HCT116 (cell line): ENCODE data around the gene DDX23. TPM values are rescaled to one million over a fixed set of nuclear protein-coding genes. Genes with fewer than 3 reads are reported as not detected.

ENCODE experiments used
- ATAC-seq: fragments of 200-7000 bp; cut with Tn5 transposase; 2 replicates; pipeline ENCODE4 v1.9.1; 2020; ENCODE audit warnings: mild to moderate bottlenecking, moderate library complexity
- BruUV-seq: library from RNA; stranded (reverse); fragments of 400-500 nt; replicated peaks from 2 replicates; lab custom pipeline; 2021; lab: Mats Ljungman, UMichigan
- CTCF ChIA-PET: fragments of 300-600 bp; sonication (Branson Sonifier 250); formaldehyde crosslinking; loops from one replicate; lab custom pipeline; 2021; ENCODE audit warnings: antibody characterized with exemption; lab: Charles Lee
- POLR2A ChIA-PET: fragments of 300-600, 350-600 bp; sonication (Branson Sonifier 250); formaldehyde crosslinking; loops from one replicate; lab custom pipeline; 2021; ENCODE audit warnings: antibody characterized with exemption; lab: Charles Lee
- RAD21 ChIA-PET, 2 experiments: fragments of 300-600 bp; sonication (Branson Sonifier 250); formaldehyde crosslinking; loops; one replicate each; lab custom pipeline; 2023; ENCODE audit warnings: low total read pairs in 2 of 2; ENCODE audit not compliant: uncharacterized antibody in 2 of 2, unreplicated experiment in 2 of 2, low non-redundant PET in 1 of 2; lab: Charles Lee
- DNase-seq: peaks from one replicate; pipeline ENCODE4 v3.0.0-alpha.2; 2010; ENCODE audit warnings: low read depth, low spot score
- H2AFZ ChIP-seq: fragments of 200-600 bp; shearing (Covaris generic), sonication (generic); 2 replicates; pipeline ENCODE4 v1.6.1; 2017; ENCODE audit warnings: low read depth, mixed run types, mixed read lengths, antibody characterized with exemption, low read length; ENCODE audit not compliant: poor library complexity, severe bottlenecking
- H3K27ac ChIP-seq: 2 replicates; pipeline ENCODE4 v1.5.1; 2012; ENCODE audit warnings: low read depth, low read length
- H3K27me3 ChIP-seq: fragments of 200-600 bp; sonication (generic); 2 replicates; pipeline ENCODE4 v1.6.1; 2016; ENCODE audit warnings: mixed run types, low read length, mixed read lengths; ENCODE audit not compliant: insufficient read depth
- H3K36me3 ChIP-seq, 2 experiments: fragments of 200-500 bp in 1 of 2; fragments of 200-600 bp in 1 of 2; sonication (Bioruptor generic) in 1 of 2; sonication (generic) in 1 of 2; 2 replicates each; pipeline versions ENCODE4 v1.5.1 to v1.6.1; 2014 to 2016; ENCODE audit warnings: low read length in 2 of 2, inconsistent platforms in 1 of 2, mixed read lengths in 1 of 2, mixed run types in 1 of 2; ENCODE audit not compliant: insufficient read depth in 2 of 2, control insufficient read depth in 1 of 2
- H3K4me1 ChIP-seq, 2 experiments: fragments of 200-600 bp in 1 of 2; sonication (generic) in 1 of 2; 2 replicates each; pipeline versions ENCODE4 v1.5.1 to v1.6.1; 2012 to 2017; ENCODE audit warnings: low read length in 2 of 2, inconsistent platforms in 1 of 2, mild to moderate bottlenecking in 1 of 2, mixed read lengths in 1 of 2, mixed run types in 1 of 2, moderate library complexity in 1 of 2; ENCODE audit not compliant: insufficient read depth in 2 of 2, control insufficient read depth in 1 of 2
- H3K4me2 ChIP-seq: fragments of 200-600 bp; sonication (generic); 2 replicates; pipeline ENCODE4 v1.6.1; 2017; ENCODE audit warnings: mixed run types, low read length, mixed read lengths
- H3K4me3 ChIP-seq, 2 experiments: fragments of 200-600 bp in 1 of 2; sonication (generic) in 1 of 2; replicated peaks in 1 of 2; 2 replicates each; pipeline ENCODE4 v1.5.1; 2011 to 2016; ENCODE audit warnings: low read length in 2 of 2, control low read depth in 1 of 2, low read depth in 1 of 2, mild to moderate bottlenecking in 1 of 2, mixed read lengths in 1 of 2, mixed run types in 1 of 2
- H3K79me2 ChIP-seq: fragments of 200-600 bp; sonication (generic); 2 replicates; pipeline ENCODE4 v1.6.1; 2017; ENCODE audit warnings: mild to moderate bottlenecking, mixed run types, low read length, moderate library complexity, mixed read lengths; ENCODE audit not compliant: insufficient read depth
- H3K9ac ChIP-seq: fragments of 200-600 bp; sonication (generic); 2 replicates; pipeline ENCODE4 v1.6.1; 2016; ENCODE audit warnings: low read length, mixed read lengths
- H3K9me2 ChIP-seq: fragments of 200-600 bp; sonication (generic), shearing (Covaris generic); 2 replicates; pipeline ENCODE4 v1.6.1; 2017; ENCODE audit warnings: mixed run types, mild to moderate bottlenecking, moderate library complexity; ENCODE audit not compliant: insufficient read depth
- H3K9me3 ChIP-seq, 2 experiments: fragments of 200-500 bp in 1 of 2; fragments of 200-600 bp in 1 of 2; sonication (Bioruptor generic) in 1 of 2; sonication (generic) in 1 of 2; 2 replicates each; pipeline ENCODE4 v1.6.1; 2014 to 2017; ENCODE audit warnings: low read length in 2 of 2, mixed read lengths in 2 of 2, inconsistent platforms in 1 of 2, low read depth in 1 of 2, mild to moderate bottlenecking in 1 of 2, mixed run types in 1 of 2, moderate library complexity in 1 of 2; ENCODE audit not compliant: control insufficient read depth in 1 of 2, insufficient read depth in 1 of 2
- H4K20me1 ChIP-seq: fragments of 200-600 bp; sonication (generic), shearing (Covaris generic); 2 replicates; pipeline ENCODE4 v1.6.1; 2017; ENCODE audit warnings: mixed run types, mild to moderate bottlenecking, moderate library complexity; ENCODE audit not compliant: insufficient read depth
- CBX3 ChIP-seq: IDR thresholded peaks from 2 replicates; pipeline ENCODE4 v1.6.1; 2012; ENCODE audit warnings: low read depth
- CEBPB ChIP-seq: IDR thresholded peaks from 2 replicates; pipeline ENCODE4 v1.6.1; 2012; ENCODE audit warnings: low read depth
- CTCF ChIP-seq, 3 experiments: fragments of 200-600 bp in 1 of 3; sonication (generic) in 1 of 3; IDR thresholded peaks in 2 of 3; conservative IDR thresholded peaks in 1 of 3; 2 replicates each; pipeline ENCODE4 v1.5.1; 2012 to 2017; ENCODE audit warnings: low read depth in 2 of 3, low read length in 2 of 3, antibody characterized with exemption in 1 of 3, borderline replicate concordance in 1 of 3, control low read depth in 1 of 3, mild to moderate bottlenecking in 1 of 3, mixed read lengths in 1 of 3, mixed run types in 1 of 3, moderate library complexity in 1 of 3; ENCODE audit not compliant: insufficient read depth in 1 of 3
- EGR1 ChIP-seq: IDR thresholded peaks from 2 replicates; pipeline ENCODE4 v1.6.1; 2012; ENCODE audit warnings: low read depth
- ELF1 ChIP-seq: IDR thresholded peaks from 2 replicates; pipeline ENCODE4 v1.6.1; 2012; ENCODE audit warnings: low read depth, borderline replicate concordance
- EZH2 ChIP-seq: fragments of 200-600 bp; sonication (generic); IDR thresholded peaks from 2 replicates; pipeline ENCODE4 v1.6.1; 2017; ENCODE audit warnings: antibody characterized with exemption, mixed run types
- EZH2phosphoT487 ChIP-seq: fragments of 200-600 bp; IDR thresholded peaks from 2 replicates; pipeline ENCODE4 v1.6.1; 2018; ENCODE audit warnings: antibody characterized with exemption, borderline replicate concordance
- JUND ChIP-seq: IDR thresholded peaks from 2 replicates; pipeline ENCODE4 v1.6.1; 2012
- POLR2A ChIP-seq: IDR thresholded peaks from 2 replicates; pipeline ENCODE4 v1.7.0; 2011; ENCODE audit warnings: borderline replicate concordance; ENCODE audit not compliant: insufficient read depth, insufficient read length; ENCODE audit errors: extremely low read depth
- RAD21 ChIP-seq: IDR thresholded peaks from 2 replicates; pipeline ENCODE4 v1.6.1; 2012; ENCODE audit warnings: low read depth, mild to moderate bottlenecking
- SIN3A ChIP-seq: IDR thresholded peaks from 2 replicates; pipeline ENCODE4 v1.6.1; 2012; ENCODE audit warnings: low read depth
- SRF ChIP-seq: IDR thresholded peaks from 2 replicates; pipeline ENCODE4 v1.6.1; 2012; ENCODE audit warnings: low read depth
- TCF7L2 ChIP-seq: IDR thresholded peaks from 2 replicates; pipeline ENCODE4 v1.7.0; 2011; ENCODE audit warnings: borderline replicate concordance, inconsistent platforms; ENCODE audit not compliant: insufficient read depth, insufficient read length; ENCODE audit errors: extremely low read depth
- ZBTB33 ChIP-seq: IDR thresholded peaks from 2 replicates; pipeline ENCODE4 v1.6.1; 2011; ENCODE audit warnings: mild to moderate bottlenecking, low read length, moderate library complexity; ENCODE audit not compliant: insufficient replicate concordance; ENCODE audit errors: extremely low read depth
- ZNF274 ChIP-seq: fragments of 200-500 bp; sonication (Bioruptor generic); IDR thresholded peaks from 2 replicates; pipeline ENCODE4 v1.6.1; 2014; ENCODE audit warnings: mild to moderate bottlenecking, low read depth, low read length, inconsistent platforms
- intact Hi-C: fragments of 100-400 bp; cut with micrococcal nuclease; formaldehyde crosslinking; loops from 2 replicates; pipeline ENCODE4 v1.10.0; 2022
- total RNA-seq: library from RNA; stranded (reverse); gene quantifications from one replicate; pipeline ENCODE4 v1.2.1, GENCODE V29; 2021; ENCODE audit not compliant: unreplicated experiment
- TF ChIP-seq, protein P1 (sequence below): IDR thresholded peaks from 2 replicates; pipeline ENCODE4 v1.6.1; 2012

The DDX23 gene
- total RNA-seq, 1 experiment from 2014 or later: 75.0 TPM

DNA sequence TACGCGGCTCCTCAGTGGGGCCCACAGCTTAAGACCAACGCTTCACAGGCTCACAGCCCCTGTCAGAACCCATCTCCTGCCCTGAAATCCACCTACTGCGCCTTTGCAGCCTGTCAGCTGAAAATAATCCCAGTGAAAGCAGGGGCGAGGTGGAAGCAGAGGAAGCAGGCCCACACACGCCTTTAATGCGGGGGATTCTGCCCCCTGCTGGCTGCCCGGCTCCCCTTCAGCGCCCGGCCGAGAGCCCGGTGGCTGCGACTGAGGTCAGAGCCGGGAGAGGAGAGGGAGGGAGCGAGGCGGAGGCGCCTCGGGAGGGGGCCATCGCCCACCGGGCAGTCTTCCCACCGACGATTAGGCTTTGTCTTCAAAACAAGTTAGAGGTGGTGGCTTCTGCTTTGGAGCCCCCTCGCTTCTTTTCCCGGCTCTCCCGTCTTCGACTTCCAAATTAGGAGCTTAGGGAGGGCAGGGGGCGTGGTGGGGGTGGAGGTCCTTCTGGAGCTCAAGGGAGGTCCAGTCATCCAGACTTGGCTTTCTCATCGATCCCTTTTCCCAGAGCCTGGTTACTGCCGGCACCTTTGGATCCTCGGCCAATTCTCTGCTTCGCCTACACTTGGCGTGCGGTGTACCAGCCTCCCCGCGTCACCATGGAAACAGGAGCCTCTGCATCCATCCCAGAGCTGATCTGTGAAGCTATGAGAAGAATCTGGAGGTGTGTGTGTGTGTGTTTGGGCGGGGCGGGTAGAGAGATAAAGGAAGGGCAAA lies 38.9 kb upstream of the DDX23 start:
- ChIA-PET POLR2A (interaction anchor here (0.8 to 1.3 kb wide), 3 partner anchors 25 to 67 kb away, joined by 3 to 5 read pairs (median 3); partner anchors contain the start of genes ARF3, DDX23 and RND1), RAD21 (interaction anchor here (1.2 to 2.8 kb wide), 3 partner anchors 38 to 98 kb away, joined by 3 to 24 read pairs (median 11); partner anchors contain the start of gene DDX23 (in 1 of the 2)), CTCF (interaction anchor here (0.8 to 3.6 kb wide), 12 partner anchors 10 to 97 kb away, joined by 3 to 80 read pairs (median 6); partner anchors contain the start of gene DDX23)
- Histone ChIP-seq H3K27me3 (peaks cover 3% of the 10 kb centered on the region; the same call in 1 of the 2 replicates), H3K9me3 (no peaks in the 10 kb centered on the region), H3K27ac (no peak overlapping the region), H3K9ac (no peak overlapping the region), H2AFZ (peak overlapping the region; percentile 89), H4K20me1 (no peaks in the 10 kb centered on the region), H3K4me3 (no peak overlapping the region), H3K79me2 (no peaks in the 10 kb centered on the region), H3K4me2 (peak overlapping the region; percentile 54), H3K4me1 (peaks cover 0 to 12% of the 10 kb centered on the region in 2 experiments; a peak in 2 of 4 replicates), H3K36me3 (no peaks in the 10 kb centered on the region), H3K9me2 (no peaks in the 10 kb centered on the region)
- BruUV-seq: no TSS peak
- intact Hi-C loops: loop anchor here (1.0 kb wide), 1 partner anchor 38 kb away; no protein-coding TSS in a partner anchor
- peak; percentile 97 for ATAC-seq
- peak; percentile 27 for DNase-seq
- TF ChIP-seq, protein P1, sequence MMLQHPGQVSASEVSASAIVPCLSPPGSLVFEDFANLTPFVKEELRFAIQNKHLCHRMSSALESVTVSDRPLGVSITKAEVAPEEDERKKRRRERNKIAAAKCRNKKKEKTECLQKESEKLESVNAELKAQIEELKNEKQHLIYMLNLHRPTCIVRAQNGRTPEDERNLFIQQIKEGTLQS: no peak
- TF ChIP-seq ZNF274 (no peak), EZH2phosphoT487 (no peak), EZH2 (no peak), POLR2A (no peak), RAD21 (peak; percentile 84), CBX3 (no peak), ZBTB33 (no peak), JUND (no peak), ELF1 (no peak), EGR1 (no peak), SIN3A (no peak), SRF (no peak), TCF7L2 (no peak), CTCF (IDR thresholded peaks at IDR 0.05 in 2 of 3, conservative IDR thresholded peaks at IDR 0.05 in 1 of 3; ENCODE audit: borderline replicate concordance in 1 of 3, insufficient read depth in 1 of 3, low read depth in 2 of 3, low read length in 2 of 3) (peak; percentile 90 to 93 (median 92)), CEBPB (no peak)
